NCI-H1417 treated with DMSO at 0.1 percent for 48 hours (cell line): ENCODE measurements around the gene DYNLRB1.

Source experiments
- DNase-seq: peaks from one replicate; lab custom pipeline; 2025; lab: John Stamatoyannopoulos, UW

The DYNLRB1 gene

DNA sequence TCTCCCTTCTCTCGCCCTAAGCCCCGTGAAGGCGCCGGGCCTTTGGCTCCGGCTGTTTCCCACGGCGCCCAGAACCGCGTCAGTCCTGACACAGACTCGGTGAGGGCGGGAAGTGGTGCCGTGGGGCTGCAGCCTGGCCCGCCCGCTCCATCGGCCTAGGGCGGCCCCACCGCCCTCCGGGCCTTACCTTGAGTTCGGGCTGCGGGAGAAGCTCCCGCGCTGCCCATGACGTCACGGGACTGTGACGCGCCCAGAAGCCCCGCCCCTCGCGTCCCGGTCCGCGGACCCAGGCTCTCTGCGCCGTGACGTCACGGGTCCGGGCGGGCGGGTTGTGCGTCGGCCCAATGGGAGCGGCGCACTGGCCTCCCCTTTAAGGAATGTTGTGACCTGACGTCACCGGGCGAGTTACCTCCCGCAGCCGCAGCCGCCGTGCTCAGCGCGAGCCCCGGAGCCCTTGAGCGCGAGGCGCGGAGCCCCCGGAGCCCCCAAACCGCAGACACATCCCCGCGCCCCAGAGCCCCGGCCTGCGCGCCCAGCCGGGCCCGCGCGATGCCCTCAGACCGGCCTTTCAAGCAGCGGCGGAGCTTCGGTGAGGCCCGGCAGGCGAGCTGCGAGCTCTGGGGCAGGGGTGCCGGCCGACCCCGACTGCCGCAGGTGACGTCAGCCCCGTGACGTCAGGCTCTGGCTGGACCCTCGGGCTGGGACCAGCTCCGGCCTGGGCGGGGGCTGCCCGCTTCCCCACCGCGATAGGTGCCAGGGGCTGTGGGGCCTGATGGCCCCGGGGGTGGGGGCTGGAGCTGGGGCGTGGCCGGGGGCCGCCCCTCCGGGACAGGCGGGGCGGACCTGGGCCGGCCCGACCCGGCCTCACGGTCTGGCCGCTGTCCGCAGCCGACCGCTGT is 42.3 kb downstream of the DYNLRB1 start, which contains the start of gene MAP1LC3A:
TSS of gene MAP1LC3A (plus strand) at position 399 of the 899 bp plus-strand sequence. CDS start at position 550, 151 bp downstream.
- DNase-seq, result no peak

GRCh38 chr20:34559311-34560140 is 43.3 kb downstream of the DYNLRB1 start:
- no peak for DNase-seq

DNA sequence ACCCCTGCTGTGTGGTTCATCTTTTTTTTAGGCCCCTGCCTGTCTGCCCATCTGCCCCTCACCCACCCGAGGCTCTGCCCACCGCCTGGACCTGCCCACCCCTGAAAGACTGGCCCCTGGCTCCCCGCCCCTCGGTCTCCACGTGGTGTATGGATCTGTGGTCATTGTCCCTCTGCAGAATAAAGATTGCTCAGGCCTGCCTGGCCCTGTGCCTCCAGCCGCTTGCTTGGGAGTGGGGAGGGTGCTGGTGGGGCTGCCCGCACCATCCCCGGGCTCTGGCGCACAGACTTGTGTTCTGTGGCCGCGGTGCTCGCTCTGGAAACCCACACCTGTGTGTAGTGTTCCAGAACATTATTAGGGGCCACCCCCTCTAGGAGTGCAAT is 43.9 kb downstream of the DYNLRB1 start:
- DNase-seq, result no peak

GRCh38 chr20:34560614-34561013 is 44.4 kb downstream of the DYNLRB1 start:
- DNase-seq, result no peak

DNA sequence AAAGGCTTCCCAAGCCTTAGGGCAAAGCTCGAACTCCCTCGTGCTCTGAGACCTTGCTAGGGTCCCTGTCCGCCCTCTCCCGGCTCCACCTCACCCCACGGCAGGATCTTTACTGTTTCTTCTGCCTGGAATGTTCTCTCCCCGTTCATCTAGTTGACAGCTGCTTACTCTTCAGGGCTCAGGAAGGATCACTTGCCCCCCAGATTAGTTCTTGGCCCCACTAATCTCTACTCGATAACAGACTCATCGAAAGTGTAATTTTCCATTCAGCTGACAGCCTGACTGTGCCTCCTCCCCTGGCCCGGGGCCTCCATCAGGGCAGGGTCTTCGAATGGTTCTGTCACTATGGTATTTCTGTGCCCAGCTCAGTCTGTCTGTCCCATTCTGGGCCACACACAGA is 45.4 kb downstream of the DYNLRB1 start:
- no peak for DNase-seq

DNA sequence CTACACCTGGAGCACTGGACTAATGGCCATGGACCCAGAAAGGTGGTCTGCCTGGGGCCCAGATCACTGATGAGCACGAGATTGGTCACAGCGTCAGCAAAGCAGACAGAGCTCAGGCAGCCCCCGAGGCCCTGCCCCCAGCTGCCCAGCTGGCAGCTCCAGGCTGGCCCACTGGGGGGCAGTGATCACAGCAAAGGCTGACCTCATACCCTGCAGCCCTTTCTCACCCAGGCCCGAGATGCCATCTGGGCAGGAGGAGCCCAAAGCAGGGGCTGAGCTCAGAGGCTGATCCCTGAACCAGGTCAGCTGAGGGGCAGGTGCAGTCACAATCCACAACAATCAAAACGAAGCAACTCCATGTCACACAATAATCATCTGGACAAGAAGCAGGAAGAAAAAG is 46.4 kb downstream of the DYNLRB1 start:
- DNase-seq, result no peak

DNA sequence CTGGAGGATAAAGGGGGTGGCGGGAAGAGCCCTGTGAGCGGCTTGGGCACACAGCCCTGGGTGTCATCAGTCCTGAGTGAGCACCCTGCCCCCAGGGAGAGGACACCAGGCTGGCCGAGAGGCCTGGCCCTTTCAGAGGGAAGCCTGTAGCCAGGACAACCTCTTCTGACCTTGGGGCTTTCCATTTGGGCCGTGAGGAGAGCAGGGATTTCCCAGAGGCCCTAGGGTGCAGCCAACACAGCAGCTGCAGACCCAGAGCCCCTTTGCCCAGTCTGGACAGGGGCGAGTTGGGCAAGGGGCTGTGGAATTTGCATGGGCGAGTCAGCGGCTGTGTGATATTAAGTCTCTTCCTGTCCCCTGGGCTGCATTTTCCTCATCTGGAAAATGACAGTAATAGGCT is 48.6 kb downstream of the DYNLRB1 start:
- no peak for DNase-seq

- DNase-seq, result no peak
Measured at GRCh38 chr20:34566978-34567891, 51.0 kb downstream of the DYNLRB1 start.

GRCh38 chr20:34567892-34568865 is 52.0 kb downstream of the DYNLRB1 start:
- no peak for DNase-seq

DNA sequence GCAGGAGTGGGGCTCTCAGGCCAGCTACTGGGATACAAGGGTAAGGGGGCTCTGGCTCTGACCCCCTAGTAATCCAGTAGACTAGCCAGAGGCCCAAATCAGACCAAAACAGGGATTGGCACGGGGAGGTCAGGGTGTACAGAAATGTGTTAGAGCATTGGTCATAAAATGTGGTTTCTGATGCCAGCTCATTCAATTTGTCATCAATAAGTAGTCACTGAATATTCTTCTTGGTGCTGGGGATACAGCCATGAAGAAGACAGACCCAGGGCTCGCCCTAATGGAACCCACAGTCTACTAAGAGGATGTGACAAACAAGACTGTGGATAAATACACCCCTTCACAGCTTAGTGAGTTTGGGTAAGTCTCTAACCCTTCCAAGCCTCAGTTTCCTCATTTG is 53.4 kb downstream of the DYNLRB1 start:
- no peak for DNase-seq

DNA sequence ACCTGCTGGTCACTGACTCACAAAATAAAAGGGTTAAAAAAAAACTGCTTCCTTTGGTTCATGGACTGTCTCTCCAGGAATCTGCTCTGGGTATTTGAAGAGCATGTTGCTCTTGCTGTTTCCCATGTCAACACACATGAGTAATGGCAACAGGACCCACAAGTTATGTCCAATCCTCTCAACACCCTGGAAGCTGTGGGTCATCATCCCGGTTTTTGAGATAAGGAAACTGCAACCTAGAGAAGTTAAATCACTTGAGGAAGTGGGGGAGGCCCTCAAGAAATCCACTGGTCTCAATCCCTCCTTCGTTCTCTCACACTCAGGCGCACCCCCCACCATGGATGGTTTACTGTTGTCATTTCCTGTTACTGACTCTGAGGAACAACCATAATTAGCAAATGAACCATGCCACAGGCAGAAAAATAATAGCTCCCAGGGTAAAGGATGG is 54.7 kb downstream of the DYNLRB1 start:
- no peak for DNase-seq

- no peak for DNase-seq
Measured at GRCh38 chr20:34571753-34572152, 55.5 kb downstream of the DYNLRB1 start.

GRCh38 chr20:34573541-34574300 is 57.5 kb downstream of the DYNLRB1 start:
- no peak for DNase-seq

GRCh38 chr20:34574426-34574825 is 58.2 kb downstream of the DYNLRB1 start:
- no peak for DNase-seq

DNA sequence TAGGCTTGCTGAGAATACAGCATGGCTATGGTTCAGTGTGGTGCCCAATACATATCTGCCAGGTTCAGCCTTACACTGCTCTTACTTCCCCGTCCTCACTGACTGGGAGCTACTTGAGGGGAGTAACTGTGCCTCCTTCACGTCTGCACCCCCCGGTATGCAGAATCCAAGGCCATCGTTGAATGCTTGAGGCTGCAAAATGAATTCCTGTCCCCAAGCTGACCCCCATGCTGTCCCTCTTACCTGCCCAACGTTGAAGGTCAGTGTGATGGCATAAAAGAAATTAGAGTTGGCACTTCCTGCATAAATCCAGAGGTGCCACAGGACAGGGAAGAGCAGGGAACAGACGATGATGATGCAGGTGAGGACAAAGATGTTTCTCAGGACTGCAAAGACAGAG is 58.6 kb downstream of the DYNLRB1 start:
- no peak for DNase-seq

- DNase-seq, result no peak
Measured at GRCh38 chr20:34575271-34575670, 59.0 kb downstream of the DYNLRB1 start.

DNA sequence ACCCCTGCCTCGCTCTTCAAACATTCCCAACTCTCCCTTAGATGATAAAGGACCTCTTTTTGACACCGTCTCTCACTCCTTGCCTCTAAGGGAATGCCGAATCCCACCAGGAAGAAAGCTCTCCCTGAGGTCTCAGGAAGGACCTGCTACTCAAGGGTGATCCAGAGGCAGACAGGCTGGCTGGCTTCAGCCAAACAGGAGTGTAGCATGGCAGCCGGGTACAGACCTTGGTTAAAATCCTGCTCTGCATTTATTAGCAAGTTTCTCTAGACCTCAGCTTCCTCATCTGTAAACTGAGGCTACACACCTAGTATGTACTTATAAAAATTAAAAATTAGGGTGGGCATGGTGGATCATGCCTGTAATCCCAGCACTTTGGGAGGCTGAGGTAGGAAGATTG is 59.5 kb downstream of the DYNLRB1 start:
- DNase-seq, result no peak

DNA sequence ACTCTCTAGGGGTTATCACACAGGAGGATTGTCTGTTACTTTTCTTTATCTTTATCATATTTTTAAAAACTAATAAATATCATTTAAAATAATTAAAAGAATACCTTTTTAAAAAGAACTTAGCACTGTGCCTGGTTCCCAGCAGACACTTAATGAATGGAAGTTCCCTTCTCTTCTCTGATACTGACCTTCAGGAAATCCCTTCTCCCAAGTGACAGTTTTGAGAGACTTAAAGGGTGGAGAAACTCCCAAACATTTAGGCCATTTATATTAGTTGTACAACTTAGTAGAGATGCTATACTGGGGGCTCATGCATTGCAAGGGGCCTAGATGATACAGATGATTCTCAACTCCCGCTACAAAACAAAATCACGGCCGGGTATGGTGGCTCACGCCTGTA is 60.8 kb downstream of the DYNLRB1 start:
- no peak for DNase-seq

DNA sequence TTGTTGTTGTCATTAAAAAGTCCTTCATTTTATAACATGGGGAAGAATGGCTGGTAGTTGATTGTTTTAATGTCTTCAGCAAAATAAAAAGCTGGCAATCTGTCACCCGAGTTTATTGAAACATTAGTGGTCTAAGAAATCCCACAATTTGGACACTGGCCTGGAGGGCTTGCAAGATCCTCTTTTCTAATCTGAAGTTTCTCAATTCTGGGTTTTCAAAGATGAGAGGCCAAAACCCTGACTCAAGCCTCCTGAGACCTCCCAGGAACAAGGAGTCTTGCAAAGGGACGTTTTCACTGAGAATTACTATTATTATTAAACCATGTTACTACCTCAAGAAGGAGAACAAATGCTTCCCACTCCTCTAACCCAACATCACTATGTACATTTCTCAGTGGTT is 61.8 kb downstream of the DYNLRB1 start:
- DNase-seq, result no peak

DNA sequence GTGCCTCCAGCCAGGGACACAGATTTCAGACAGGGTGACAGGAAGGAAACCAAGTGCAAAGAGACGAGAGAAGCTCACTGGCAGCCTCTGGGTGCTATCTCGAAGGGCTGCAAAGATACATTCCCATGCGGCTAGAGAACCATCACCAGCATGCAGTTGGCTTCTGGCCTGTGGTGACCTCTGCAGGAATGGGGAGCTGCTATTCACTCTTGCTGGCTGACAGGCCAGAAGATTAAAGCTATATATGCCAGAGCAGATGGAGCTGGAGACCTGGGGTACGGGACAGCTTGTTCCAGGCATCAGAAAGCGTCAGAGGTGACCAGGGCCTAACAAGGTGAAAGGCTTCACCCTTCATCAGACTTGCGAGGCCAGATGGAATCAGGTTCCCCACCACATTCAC is 62.3 kb downstream of the DYNLRB1 start:
- DNase-seq, result no peak
